GM18505 (cell line): ENCODE results near the gene WNT8B.
A peak's percentile ranks its signal among the peaks of the same experiment; 100 is the strongest.

Source experiments
- ATAC-seq: cut with Tn5 transposase; IDR thresholded peaks from one replicate; pipeline ENCODE4 v1.9.1; 2021; ENCODE audit not compliant: unreplicated experiment
- POLR2A ChIP-seq: IDR thresholded peaks from 4 replicates; pipeline ENCODE4 v1.6.1; 2011; ENCODE audit warnings: borderline replicate concordance; ENCODE audit not compliant: insufficient read depth, insufficient read length; ENCODE audit errors: extremely low read depth

The WNT8B gene

DNA sequence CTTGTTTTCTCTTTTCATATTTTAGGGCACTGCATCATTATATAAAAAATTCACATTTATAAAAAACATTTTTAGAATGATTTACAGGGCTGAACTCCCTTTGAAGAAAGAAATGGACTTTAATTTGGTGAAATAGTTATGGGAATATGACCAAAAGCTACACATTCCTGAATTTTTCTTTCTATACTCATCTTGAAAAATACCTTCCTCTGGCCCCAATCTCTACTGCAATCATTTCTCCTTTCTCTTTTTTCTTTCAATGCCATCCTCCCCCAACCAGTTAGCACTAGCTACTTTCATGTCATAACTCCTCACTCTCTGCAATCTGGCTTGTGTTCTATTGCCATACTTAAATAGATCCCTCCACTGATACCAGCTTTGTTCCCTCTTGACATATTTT is 6.2 kb downstream of the WNT8B start:
- no peak for ATAC-seq
- TF ChIP-seq POLR2A, result no peak

DNA sequence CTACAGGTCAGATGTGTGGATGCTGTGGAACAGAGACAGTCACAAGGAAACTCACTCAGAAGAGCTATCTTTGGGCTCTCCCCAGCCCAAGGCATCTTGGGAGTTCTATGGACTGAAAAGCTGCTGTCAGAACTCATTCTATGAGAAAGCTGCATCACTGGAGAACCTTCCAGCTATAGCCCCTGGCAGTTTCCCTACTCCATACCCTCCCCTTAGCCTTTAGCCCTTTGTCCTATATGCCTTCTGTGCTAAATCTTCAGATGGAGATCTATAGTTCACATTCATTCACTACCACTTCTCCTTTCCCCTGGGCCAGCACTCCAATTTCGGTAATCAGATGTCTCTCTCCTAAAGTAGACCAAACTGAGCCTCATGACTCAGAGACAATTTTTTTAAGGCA is 6.9 kb downstream of the WNT8B start:
- ATAC-seq, result no peak
- TF ChIP-seq POLR2A, result no peak

DNA sequence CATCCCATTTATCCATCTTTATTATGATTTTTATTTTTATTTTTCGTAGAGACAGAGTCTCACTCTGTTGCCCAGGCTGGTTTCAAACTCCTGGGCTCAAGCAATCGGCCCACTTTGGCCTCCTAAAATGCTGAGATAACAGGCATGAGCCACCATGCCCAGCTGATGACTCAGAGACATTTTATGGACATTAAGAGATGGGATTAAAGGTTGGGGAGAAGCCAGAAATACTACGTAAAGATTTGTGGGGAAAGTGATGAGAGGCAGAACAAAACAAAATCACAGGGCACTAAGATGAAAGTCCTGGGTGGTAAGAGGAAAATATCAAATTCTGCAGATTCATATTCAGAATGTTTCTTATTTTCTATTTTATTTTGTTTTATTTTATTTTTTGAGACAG is 7.6 kb downstream of the WNT8B start:
- no peak for TF ChIP-seq POLR2A
- ATAC-seq, result no peak

DNA sequence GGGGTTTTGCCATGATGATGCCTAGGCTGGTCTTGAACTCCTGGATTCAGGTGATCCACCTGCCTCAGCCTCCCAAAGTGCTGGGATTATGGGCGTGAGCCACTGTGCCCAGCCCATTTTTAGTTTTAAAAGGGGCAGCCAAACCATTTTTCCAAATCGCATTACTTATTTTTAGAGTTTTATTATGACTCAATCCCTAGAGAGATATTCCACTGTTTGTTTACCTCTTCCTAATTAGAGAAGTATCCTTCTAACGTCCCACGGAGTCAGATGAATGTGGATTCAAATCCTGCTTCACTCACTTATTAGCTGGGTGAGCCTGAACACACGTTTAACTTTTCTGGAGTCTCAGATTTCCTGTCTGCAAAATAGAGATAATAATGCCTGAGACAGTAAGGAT is 15.2 kb downstream of the WNT8B start:
- no peak for TF ChIP-seq POLR2A
- no peak for ATAC-seq

DNA sequence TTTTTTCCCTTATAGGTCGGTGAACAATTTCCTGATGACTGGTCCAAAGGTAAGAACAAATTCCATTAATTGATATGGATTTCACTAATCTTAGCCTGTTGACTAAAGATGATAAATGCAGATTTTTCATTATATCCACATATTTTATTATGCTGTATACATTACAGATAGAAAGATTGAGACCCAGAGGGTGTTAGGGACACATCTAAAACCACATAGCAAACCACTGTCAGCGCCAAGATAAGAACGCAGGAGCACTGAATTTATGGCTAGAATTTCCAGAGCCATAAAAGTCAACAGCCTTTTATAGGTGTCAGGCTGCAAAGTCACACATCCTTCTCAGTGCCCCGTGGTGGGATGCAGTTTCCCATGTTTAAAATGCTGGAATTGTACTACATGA is 16.2 kb downstream of the WNT8B start:
- TF ChIP-seq POLR2A, result no peak
- no peak for ATAC-seq

DNA sequence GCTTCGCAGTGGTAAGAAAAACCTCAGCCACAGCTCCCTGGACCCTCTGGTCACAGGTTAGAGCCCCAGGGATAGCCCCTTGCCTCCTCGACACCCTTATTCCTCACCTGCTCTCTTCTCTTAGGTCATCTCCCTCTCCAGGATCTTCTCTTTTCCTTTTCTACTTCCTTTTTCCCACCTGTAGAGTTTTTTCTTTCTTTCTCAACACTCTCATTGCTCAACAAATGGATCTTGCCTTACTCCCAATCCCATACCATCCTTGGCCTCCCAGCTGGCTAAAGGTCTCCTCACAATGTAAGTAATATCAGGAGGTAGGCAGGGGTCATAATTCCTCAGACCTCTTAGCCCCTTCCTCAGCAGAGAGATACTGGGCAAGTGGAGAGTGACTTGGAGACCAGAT is 17.2 kb downstream of the WNT8B start:
- TF ChIP-seq POLR2A, result no peak
- ATAC-seq, result no peak

DNA sequence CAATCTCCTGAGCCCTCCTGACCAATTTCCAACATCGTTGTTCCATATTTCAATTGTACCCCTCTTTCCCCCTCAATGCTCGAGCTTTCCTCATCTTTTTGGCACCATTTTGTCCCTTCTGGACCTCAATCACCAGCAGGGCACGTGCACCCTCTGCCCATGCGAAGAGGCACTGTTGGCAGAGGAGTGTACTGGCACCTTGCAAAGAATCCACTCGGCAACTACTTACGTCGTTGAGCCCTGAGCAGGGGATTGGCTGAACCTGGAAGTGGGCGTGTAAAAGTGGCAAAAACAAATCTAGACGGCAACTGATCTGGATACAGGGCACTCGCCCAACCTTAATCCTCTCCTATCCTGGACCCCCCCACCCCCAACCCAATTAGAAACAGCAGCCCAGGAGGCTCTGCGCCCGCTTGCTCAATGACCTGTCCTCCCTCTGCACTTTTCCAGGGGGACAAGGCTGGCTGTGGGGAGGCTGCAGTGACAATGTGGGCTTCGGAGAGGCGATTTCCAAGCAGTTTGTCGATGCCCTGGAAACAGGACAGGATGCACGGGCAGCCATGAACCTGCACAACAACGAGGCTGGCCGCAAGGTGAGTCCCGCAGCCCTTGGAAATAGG is 18.8 kb downstream of the WNT8B start:
- TF ChIP-seq POLR2A, result no peak
- peak; percentile 89 for ATAC-seq

DNA sequence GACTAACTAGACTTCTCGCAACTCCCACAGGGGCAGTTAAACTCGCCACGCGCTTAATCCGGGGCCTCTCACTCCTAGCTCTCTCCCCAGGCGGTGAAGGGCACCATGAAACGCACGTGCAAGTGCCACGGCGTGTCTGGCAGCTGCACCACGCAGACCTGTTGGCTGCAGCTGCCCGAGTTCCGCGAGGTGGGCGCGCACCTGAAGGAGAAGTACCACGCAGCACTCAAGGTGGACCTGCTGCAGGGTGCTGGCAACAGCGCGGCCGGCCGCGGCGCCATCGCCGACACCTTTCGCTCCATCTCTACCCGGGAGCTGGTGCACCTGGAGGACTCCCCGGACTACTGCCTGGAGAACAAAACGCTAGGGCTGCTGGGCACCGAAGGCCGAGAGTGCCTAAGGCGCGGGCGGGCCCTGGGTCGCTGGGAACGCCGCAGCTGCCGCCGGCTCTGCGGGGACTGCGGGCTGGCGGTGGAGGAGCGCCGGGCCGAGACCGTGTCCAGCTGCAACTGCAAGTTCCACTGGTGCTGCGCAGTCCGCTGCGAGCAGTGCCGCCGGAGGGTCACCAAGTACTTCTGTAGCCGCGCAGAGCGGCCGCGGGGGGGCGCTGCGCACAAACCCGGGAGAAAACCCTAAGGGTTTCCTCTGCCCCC is 19.5 kb downstream of the WNT8B start:
- peak; percentile 52 for ATAC-seq
- TF ChIP-seq POLR2A, result no peak

DNA sequence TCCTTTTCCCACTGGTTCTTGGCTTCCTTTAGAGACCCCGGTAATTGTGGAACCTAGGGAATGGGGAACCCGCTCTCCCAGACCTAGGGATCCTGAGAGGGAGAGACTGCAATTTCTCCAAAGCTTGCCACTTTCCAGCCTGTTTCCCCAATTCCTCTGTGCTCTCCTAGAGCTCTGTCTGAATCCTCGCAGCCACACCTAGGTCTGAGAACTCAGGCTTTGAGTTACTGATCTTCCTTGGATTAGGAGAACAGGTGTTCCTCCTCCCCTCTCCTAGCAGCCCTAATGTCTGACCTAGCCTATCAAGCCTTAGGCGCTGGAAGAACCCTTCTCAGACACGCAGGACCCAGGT is 20.0 kb downstream of the WNT8B start:
- no peak for TF ChIP-seq POLR2A
- ATAC-seq, result no peak

DNA sequence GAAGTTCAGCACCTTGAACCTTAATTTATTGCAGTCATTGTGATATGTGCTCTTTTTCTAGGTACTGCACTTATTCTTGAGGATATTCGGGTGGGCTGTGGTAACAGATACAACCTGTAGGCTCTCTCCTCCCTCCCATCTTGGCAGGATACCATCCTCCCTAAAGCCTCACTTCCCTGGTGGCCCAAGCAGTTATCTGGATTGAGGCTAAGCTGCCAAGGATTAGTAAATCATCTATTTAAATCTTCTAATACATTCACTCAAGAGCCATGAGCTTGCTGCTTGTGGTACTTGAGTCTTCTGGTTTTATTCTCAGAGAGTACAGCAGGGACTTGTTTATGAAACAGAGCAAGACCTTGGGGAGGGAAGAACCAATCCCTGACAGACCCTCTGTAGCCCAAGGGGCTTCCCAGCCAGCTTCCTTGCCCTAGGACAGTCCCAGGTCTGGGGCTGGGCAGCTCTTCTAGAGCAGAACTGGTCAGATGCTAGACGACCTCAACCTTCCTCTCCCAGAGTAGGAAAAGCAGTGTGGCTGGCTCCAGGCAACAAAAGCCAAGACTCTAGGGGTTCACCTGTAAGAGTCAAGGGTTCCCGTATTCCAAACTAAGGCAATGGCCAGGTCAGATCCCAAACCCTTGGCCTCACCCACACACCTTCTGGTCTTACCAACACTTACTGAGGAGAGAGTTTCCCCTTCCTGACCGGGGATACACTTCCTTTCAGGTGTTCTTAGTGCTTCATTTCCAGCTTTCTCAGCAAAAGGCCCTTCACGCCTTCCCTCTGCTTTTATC is 21.3 kb downstream of the WNT8B start:
- no peak for ATAC-seq
- no peak for TF ChIP-seq POLR2A

DNA sequence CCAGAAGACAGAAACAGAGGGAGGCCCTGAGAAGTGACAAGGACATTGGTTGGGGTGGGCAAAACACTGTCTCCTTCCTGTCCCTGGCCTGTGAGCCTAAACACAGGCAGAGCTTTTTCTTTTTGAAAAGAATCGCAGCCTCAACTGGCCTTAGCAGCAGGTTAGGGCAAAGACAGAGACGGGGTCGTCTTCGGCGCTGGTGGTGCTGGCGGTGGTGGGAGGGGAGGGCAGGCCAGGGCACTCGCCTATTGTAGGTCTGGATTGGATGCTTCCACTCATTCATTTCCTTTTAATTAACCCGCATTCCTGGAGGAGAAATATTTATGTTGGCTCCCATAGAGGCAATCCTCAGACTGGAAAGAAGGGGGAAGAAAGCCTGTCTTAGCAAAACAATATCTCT is 22.6 kb downstream of the WNT8B start:
- no peak for ATAC-seq
- TF ChIP-seq POLR2A, result no peak

DNA sequence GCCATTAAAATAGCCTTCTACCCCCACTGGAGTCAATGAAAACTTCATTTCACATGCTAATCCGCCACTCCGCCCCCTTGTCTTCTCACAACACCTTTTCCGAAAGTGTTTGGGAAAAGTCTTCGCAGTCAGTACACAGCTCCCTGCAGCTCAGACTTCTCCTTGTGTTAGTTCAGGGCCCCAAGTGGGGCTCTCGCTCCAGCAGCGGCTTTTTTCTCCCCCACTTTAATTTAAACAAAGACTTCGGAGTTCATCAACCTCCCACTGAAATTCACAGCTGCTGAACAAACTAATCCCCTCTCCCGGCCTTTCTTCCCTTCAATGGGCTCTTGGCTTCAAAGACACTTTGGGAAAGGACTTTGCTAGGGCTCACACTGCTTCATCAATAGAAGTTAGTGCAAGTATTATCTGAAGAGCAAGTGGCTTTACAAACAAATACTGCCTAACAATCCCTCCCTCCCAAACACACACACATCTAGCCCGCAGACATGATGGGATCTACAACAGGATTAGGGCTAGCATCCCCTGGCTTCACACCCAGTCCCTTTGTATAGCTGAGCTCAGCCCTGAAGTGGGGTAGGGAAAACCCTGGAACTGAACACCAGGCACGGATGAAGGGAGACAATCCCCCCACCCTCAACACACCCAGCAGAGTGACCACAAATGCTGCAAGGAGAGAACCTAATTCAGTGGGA is 23.1 kb downstream of the WNT8B start:
- TF ChIP-seq POLR2A, result no peak

DNA sequence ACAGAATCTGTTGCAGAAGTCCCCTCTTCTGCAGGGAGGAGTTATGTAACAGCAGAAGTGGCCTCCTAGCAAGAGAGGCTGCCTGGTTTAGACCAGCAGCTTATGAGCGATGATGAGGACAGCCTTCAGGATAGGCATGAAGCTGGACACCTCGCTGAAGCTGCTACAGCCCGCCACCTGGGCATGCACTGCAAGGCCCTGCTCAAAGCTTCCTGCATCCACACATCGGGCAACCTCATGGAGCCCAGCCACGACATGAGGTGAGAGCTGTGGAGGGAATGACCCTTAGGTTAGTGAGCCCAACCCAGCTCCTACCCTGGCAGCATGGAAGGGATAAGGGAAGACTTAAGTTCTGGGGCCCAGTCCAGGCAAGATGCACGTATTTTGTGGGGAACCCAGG is 24.7 kb downstream of the WNT8B start:
- ATAC-seq, result no peak
- no peak for TF ChIP-seq POLR2A

More for the DNA sequence above, 23.1 kb downstream of the WNT8B start:
- no peak for ATAC-seq
